GM12874 (cell line): ENCODE measurements around the gene ALMS1.

Experiments
- TF ChIP-seq, protein P1 (sequence below): IDR thresholded peaks from 2 replicates; pipeline ENCODE4 v1.5.1; 2011; ENCODE audit warnings: low read depth, mild to moderate bottlenecking, control low read depth, low read length, moderate library complexity; ENCODE audit not compliant: insufficient read depth

ALMS1 gene

DNA sequence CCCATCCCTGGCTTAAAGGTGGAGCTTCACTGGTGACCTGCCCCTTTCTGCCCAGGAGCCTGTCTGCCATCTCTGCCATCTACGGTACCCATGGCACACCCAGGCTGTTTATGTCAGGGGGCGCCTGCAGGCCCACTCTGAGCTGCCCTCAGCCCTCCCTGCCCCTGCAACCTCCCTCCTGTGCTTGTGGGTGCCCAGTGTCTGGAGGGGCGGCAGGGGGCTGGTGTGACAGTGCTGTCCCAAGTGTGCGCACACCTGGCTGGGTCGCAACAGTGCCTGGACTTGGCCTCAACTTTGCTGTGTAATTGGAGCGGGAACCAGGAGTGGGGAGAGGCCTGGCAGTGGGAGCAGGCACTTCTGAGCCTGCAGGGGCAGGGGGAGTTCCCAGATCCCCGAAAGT lies 102.4 kb downstream of the ALMS1 start:
- TF ChIP-seq, protein P1, sequence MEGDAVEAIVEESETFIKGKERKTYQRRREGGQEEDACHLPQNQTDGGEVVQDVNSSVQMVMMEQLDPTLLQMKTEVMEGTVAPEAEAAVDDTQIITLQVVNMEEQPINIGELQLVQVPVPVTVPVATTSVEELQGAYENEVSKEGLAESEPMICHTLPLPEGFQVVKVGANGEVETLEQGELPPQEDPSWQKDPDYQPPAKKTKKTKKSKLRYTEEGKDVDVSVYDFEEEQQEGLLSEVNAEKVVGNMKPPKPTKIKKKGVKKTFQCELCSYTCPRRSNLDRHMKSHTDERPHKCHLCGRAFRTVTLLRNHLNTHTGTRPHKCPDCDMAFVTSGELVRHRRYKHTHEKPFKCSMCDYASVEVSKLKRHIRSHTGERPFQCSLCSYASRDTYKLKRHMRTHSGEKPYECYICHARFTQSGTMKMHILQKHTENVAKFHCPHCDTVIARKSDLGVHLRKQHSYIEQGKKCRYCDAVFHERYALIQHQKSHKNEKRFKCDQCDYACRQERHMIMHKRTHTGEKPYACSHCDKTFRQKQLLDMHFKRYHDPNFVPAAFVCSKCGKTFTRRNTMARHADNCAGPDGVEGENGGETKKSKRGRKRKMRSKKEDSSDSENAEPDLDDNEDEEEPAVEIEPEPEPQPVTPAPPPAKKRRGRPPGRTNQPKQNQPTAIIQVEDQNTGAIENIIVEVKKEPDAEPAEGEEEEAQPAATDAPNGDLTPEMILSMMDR: no peak

DNA sequence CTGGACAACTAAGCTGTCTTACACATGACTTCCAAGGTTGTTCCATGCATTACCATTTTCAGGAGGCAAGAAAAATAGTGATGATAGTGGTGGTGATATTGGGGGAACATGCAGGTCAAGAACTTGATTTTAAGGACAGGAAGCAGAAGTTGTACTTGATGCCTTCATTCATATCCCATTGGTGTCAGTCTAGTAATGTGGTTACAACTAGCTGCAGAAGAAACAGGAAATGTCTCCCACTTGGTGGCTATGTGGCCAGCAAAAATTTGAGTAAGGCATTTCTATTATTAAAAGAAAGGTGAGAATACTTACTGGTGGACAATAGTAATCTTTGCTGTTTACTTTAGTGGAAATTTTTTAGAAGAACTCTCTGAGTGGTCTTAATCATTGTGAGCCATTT lies 103.4 kb downstream of the ALMS1 start:
- TF ChIP-seq, protein P1: no peak

DNA sequence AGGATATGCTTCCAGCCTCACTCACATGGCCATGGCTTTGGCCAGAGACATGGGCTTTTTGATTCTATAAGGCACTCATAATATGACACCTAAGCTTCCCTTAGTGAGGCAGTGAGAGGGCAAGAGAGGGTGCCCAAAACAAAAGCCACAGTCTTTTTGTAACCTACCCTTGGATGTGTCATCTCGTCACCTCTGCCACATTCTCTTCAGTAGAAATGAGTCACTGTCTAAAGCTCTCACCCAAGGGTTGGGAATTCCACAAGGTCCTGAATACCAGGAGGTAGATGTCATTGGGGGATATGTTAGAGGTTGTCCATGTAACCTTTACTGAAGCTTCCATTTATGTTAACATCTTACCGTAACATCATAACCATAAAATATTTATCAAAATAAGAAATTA lies 108.4 kb downstream of the ALMS1 start:
- TF ChIP-seq, protein P1: no peak

DNA sequence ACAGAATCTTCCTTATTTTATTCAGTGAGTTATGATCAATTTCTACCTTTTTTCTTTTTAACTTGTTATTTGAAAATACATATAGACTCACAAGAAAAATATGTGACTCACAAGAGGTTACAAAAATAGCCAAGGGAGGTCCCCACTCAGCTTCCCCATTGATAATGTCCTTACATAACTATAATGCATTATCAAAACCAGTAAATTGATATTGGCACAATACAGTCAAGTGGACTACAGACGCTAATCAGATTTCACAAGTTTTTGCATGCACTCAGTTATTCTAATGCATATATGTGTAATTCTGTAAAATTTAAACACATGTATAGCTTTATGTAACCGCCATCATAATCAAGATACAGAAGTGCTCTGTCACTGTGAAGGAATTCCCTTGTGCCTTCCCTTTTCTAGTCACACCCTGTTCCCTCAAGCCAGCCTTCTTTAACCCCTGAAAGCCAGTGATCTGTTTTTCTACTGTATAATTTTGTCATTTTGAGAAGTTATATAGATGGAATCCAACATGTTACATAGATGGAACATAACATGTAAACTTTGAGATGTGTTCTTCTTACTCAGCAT lies 118.4 kb downstream of the ALMS1 start:
- TF ChIP-seq, protein P1: no peak

DNA sequence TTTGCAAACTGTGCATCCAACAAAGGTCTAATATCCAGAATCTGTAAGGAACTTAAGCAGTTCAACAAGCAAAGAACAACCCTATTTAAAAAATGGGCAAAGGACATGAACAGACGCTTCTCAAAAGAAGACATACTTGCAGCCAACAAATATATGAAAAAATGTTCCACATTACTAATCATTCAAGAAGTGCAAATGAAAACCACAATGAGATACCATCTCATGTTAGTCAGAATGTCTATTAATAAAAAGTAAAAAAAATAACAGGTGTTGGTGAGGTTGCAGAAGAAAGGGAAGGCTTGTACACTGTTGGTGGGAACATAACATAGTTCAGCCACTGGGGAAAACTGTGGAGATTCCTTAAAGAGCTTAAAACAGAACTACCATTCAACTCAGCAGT lies 130.4 kb downstream of the ALMS1 start:
- TF ChIP-seq, protein P1: no peak

DNA sequence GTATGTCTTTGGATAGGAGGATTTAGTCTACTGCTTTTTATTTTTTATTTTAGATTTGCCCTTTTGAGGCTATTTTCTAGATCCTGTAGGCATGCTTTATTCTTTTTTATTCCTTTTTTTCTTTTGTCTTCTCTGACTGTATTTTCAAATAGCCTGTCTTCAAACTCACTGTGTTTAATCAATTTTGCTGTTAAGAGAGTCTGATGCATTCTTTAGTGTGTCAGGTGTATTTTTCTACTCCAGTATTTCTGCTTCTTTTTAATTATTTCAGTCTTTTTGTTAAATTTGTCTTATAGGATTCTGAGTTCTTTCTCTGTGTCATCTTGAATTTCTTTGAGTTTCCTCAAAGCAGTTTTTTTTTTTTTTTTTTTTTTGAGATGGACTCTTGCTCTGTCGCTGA lies 143.1 kb downstream of the ALMS1 start:
- TF ChIP-seq, protein P1: no peak

DNA sequence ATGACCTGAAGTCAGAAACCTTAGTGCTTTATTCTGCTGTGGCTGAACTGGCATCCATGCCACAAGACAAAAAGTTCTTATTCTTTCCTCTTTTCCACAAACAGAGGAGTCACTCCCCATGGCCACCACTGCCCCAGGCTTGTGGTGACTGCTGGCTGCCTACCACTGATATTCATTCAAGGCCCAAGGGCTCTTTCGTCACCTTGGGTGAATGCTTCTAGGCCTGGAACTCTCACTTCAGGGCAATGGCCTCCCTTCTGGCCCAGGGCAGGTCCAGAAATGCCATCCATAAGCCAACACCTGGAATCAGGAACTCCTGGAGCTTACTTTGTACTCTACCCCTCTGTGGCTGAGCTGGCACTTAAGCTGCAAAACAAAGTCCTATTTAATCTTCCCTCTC lies 146.7 kb downstream of the ALMS1 start:
- TF ChIP-seq, protein P1: no peak
